SK-N-SH treated with all-trans-retinoic acid at 6 μM for 48 hours (cell line): Measurements from ENCODE around the gene MARK1.

Source experiments
- ARNTL ChIP-seq: fragments of 450-650 bp; formaldehyde crosslinking; IDR thresholded peaks from 2 replicates; pipeline ENCODE4 v1.5.0; 2020; ENCODE audit warnings: low read depth, mild to moderate bottlenecking, moderate library complexity, borderline replicate concordance
- CSDC2 ChIP-seq: fragments of 250-450 bp; sonication (Bioruptor Pico); IDR thresholded peaks from 2 replicates; pipeline ENCODE4 v1.5.0; 2020; ENCODE audit warnings: mild to moderate bottlenecking, moderate library complexity
- PATZ1 ChIP-seq: fragments of 250-450 bp; sonication (Bioruptor Pico); IDR thresholded peaks from 2 replicates; pipeline ENCODE4 v1.8.0; 2020; ENCODE audit warnings: mild to moderate bottlenecking, moderate library complexity, borderline replicate concordance
- POU6F1 ChIP-seq: fragments of 250-450 bp; sonication (Bioruptor Pico); IDR thresholded peaks from 2 replicates; pipeline ENCODE4 v1.8.0; 2021; ENCODE audit warnings: low read depth, mild to moderate bottlenecking, moderate library complexity, borderline replicate concordance
- TCF4 ChIP-seq: fragments of 250-450 bp; sonication (Bioruptor Pico); IDR thresholded peaks from 2 replicates; pipeline ENCODE4 v1.8.0; 2021; ENCODE audit warnings: mild to moderate bottlenecking, moderate library complexity, borderline replicate concordance
- ZFP3 ChIP-seq: fragments of 250-450 bp; sonication (Bioruptor Pico); IDR thresholded peaks from 2 replicates; pipeline ENCODE4 v1.5.0; 2020; ENCODE audit warnings: mild to moderate bottlenecking, moderate library complexity
- ZNF565 ChIP-seq: fragments of 450-650 bp; formaldehyde crosslinking; conservative IDR thresholded peaks from 2 replicates; pipeline ENCODE4 v1.5.0; 2020; ENCODE audit warnings: low read depth, mild to moderate bottlenecking, moderate library complexity

- TF ChIP-seq ZFP3 (CRISPR knock-in tag) (no peak), PATZ1 (CRISPR knock-in tag) (no peak), TCF4 (CRISPR knock-in tag) (no peak), POU6F1 (no peak), ARNTL (CRISPR knock-in tag) (no peak), CSDC2 (no peak), ZNF565 (CRISPR knock-in tag) (no peak)
Observed at GRCh38 chr1:220697326-220697725, 169.4 kb downstream of the MARK1 start.
